ENCODE measurements around the gene SCFD2. TPM values are rescaled to one million over a fixed set of nuclear protein-coding genes. Genes with fewer than 3 reads are reported as not detected.

SCFD2 gene
- total and polyA plus RNA-seq, 10 of the 15 experiments (the other 5 are each of a cell fraction or from before 2014, with no cell fraction given), result 4.8 to 37.6 (median 24.9) TPM

DNA sequence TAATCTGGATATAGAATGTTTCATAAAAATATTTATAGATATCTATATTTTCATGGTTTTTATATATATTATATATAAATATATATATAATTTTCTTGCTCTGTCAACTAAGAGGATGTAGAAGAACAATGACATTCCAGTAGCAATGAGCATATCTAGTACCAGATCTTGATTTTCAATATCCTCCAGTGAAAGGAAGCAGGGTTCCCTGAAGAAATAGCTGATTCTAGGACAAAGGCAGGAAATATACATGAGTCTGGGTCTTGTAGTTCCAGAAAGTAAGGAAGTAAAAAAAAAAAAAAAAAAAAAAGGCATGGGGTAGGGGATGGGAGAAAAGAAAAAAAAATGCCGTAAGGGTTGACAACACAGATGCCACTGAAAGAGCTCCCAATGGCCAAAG, 262.4 kb downstream of the SCFD2 start:
- DNase-seq (ENCODE audit: low read depth, low spot score), result no peak
- in situ Hi-C loops (cut with MboI), result no loop called here
- Histone ChIP-seq H3K36me3 (ENCODE audit: control insufficient read depth in 2 of 2, insufficient read depth in 2 of 2, low read length in 1 of 2) (no peaks in the 10 kb centered on the region), H3K9ac (ENCODE audit: control insufficient read depth, insufficient read depth, low read length) (no peak overlapping the region), H3K79me2 (ENCODE audit: control insufficient read depth, insufficient read depth, low read length) (no peaks in the 10 kb centered on the region), H3K27me3 (replicated peaks in 1 of 2; ENCODE audit: control insufficient read depth in 2 of 2, insufficient read depth in 2 of 2, low read length in 1 of 2) (no peaks in the 10 kb centered on the region), H3K9me3 (replicated peaks; ENCODE audit: control insufficient read depth, insufficient read depth, low read length) (peaks cover 1% of the 10 kb centered on the region; the same call in 1 of the 3 replicates), H3K4me2 (ENCODE audit: control insufficient read depth, insufficient read depth) (no peak overlapping the region), H4K20me1 (ENCODE audit: control insufficient read depth, insufficient read depth) (no peaks in the 10 kb centered on the region), H3K4me1 (ENCODE audit: control insufficient read depth, insufficient read depth, low read length) (no peaks in the 10 kb centered on the region), H3K27ac (ENCODE audit: control insufficient read depth, insufficient read depth) (no peak overlapping the region), H2AFZ (ENCODE audit: control insufficient read depth, low read depth, low read length) (no peak overlapping the region), H3K4me3 (no peak overlapping the region)
- TF ChIP-seq ETV6 (conservative IDR thresholded peaks at IDR 0.05 in 1 of 2, IDR thresholded peaks at IDR 0.05 in 1 of 2; ENCODE audit: borderline replicate concordance in 1 of 2, low read depth in 1 of 2) (no peak), DPF2 (IDR thresholded peaks at IDR 0.05) (no peak), RELA (IDR thresholded peaks at IDR 0.05; ENCODE audit: borderline replicate concordance, partially characterized antibody) (no peak), TCF12 (IDR thresholded peaks at IDR 0.05; ENCODE audit: low read depth, low read length) (no peak), SUPT20H (IDR thresholded peaks at IDR 0.05; ENCODE audit: borderline replicate concordance, control insufficient read depth, low read depth, low read length) (no peak)
- TF ChIP-seq, protein P1, sequence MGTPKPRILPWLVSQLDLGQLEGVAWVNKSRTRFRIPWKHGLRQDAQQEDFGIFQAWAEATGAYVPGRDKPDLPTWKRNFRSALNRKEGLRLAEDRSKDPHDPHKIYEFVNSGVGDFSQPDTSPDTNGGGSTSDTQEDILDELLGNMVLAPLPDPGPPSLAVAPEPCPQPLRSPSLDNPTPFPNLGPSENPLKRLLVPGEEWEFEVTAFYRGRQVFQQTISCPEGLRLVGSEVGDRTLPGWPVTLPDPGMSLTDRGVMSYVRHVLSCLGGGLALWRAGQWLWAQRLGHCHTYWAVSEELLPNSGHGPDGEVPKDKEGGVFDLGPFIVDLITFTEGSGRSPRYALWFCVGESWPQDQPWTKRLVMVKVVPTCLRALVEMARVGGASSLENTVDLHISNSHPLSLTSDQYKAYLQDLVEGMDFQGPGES (IDR thresholded peaks at IDR 0.05), result no peak
- TF ChIP-seq, protein P2, sequence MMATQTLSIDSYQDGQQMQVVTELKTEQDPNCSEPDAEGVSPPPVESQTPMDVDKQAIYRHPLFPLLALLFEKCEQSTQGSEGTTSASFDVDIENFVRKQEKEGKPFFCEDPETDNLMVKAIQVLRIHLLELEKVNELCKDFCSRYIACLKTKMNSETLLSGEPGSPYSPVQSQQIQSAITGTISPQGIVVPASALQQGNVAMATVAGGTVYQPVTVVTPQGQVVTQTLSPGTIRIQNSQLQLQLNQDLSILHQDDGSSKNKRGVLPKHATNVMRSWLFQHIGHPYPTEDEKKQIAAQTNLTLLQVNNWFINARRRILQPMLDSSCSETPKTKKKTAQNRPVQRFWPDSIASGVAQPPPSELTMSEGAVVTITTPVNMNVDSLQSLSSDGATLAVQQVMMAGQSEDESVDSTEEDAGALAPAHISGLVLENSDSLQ (IDR thresholded peaks at IDR 0.05), result no peak
- no peak for FAIRE-seq
- ChIA-PET RAD21 (ENCODE audit: unreplicated experiment) (interaction anchor here (0.6 to 1.9 kb wide), 2 partner anchors 18 to 88 kb away, joined by 3 to 4 read pairs; no protein-coding TSS in a partner anchor), SMC1A (ENCODE audit: uncharacterized antibody, unreplicated experiment) (no interaction called here), CTCF (interaction anchor here (0.6 kb wide), 1 partner anchor 202 kb away, joined by 3 read pairs; no protein-coding TSS in a partner anchor), POLR2A (interaction anchor here (0.6 kb wide), 1 partner anchor 1134 kb away, joined by 3 read pairs; no protein-coding TSS in a partner anchor)
- intact Hi-C loops (cut with micrococcal nuclease; ENCODE audit: unreplicated experiment), result no loop called here
- no peak for ATAC-seq
- BruUV-seq (replicated peaks), result no TSS peak
- no CpG with 5 or more reads among the region's 1 CpG for WGBS (ENCODE audit: insufficient coverage, insufficient replicate concordance, low lambda C conversion rate, missing lambda C conversion rate)
